K562 (cell line): ENCODE results near the gene HOXB6. TPM values are rescaled to one million over a fixed set of nuclear protein-coding genes. Genes with fewer than 3 reads are reported as not detected.

Experiments used
- CBFA2T2 ChIP-seq: fragments of 450-650 bp; conservative IDR thresholded peaks from 2 replicates; pipeline ENCODE4 v1.6.1; 2017; ENCODE audit warnings: mild to moderate bottlenecking
- ELK3 ChIP-seq: fragments of 450-650 bp; formaldehyde crosslinking; IDR thresholded peaks from 2 replicates; pipeline ENCODE4 v1.4.0; 2020; ENCODE audit warnings: mild to moderate bottlenecking
- GTF2B ChIP-seq: IDR thresholded peaks from 2 replicates; pipeline ENCODE4 v1.6.1; 2011; ENCODE audit not compliant: insufficient read length; ENCODE audit errors: extremely low read depth
- ILF3 ChIP-seq: fragments of 450-650 bp; IDR thresholded peaks from 2 replicates; pipeline ENCODE4 v1.6.1; 2018; ENCODE audit warnings: antibody characterized with exemption, mild to moderate bottlenecking, moderate library complexity, borderline replicate concordance
- JUND ChIP-seq, 2 experiments: IDR thresholded peaks; 2 replicates in 1 of 2; 3 replicates in 1 of 2; pipeline ENCODE4 v1.6.1; 2011; ENCODE audit warnings: borderline replicate concordance in 2 of 2, low read depth in 2 of 2, low read length in 2 of 2, improper control_type of control experiment in 1 of 2, missing biosample characterization in 1 of 2, missing genetic modification characterization in 1 of 2, missing genetic modification reagents in 1 of 2
- MYC ChIP-seq, 2 experiments: fragments of 250-450 bp in 1 of 2; sonication (Bioruptor Pico) in 1 of 2; IDR thresholded peaks; 2 replicates each; pipeline versions ENCODE4 v1.5.1 to v1.6.1; 2012 to 2021; ENCODE audit warnings: low read depth in 2 of 2, borderline replicate concordance in 1 of 2, improper control_type of control experiment in 1 of 2, low read length in 1 of 2, mild to moderate bottlenecking in 1 of 2, moderate library complexity in 1 of 2
- RERE ChIP-seq: sonication (generic); formaldehyde crosslinking; IDR thresholded peaks from 2 replicates; pipeline ENCODE4 v1.8.0; 2023; ENCODE audit warnings: missing genetic modification reagents, mild to moderate bottlenecking, borderline replicate concordance
- SMARCA5 ChIP-seq: fragments of 450-650 bp; IDR thresholded peaks from 2 replicates; pipeline ENCODE4 v1.6.1; 2016
- SMARCC2 ChIP-seq: fragments of 450-650 bp; IDR thresholded peaks from 2 replicates; pipeline ENCODE4 v1.6.1; 2017; ENCODE audit warnings: antibody characterized with exemption, moderate library complexity, mild to moderate bottlenecking, low read depth
- THAP7 ChIP-seq: fragments of 250-450 bp; sonication (Bioruptor Pico); IDR thresholded peaks from 2 replicates; pipeline ENCODE4 v1.5.0; 2021
- ZFP36 ChIP-seq: fragments of 150-350 bp; IDR thresholded peaks from 2 replicates; pipeline ENCODE4 v1.6.1; 2018; ENCODE audit warnings: low read length, low read depth; ENCODE audit not compliant: partially characterized antibody
- ZFPM2 ChIP-seq: fragments of 250-450 bp; sonication (Bioruptor Pico); IDR thresholded peaks from 2 replicates; pipeline ENCODE4 v1.5.1; 2022; ENCODE audit warnings: mild to moderate bottlenecking
- ZNF143 ChIP-seq: sonication (generic); formaldehyde crosslinking; IDR thresholded peaks from 2 replicates; pipeline ENCODE4 v1.9.0; 2022; ENCODE audit warnings: mild to moderate bottlenecking, missing genetic modification reagents
- ZNF740 ChIP-seq, 3 experiments: fragments of 200-800 bp in 1 of 3; sonication (Bioruptor generic) in 1 of 3; sonication (generic) in 1 of 3; formaldehyde crosslinking in 1 of 3; IDR thresholded peaks; 2 replicates each; pipeline versions ENCODE4 v1.6.1 to v1.8.0; 2016 to 2022; ENCODE audit warnings: mild to moderate bottlenecking in 2 of 3, missing compliant biosample characterization in 2 of 3, missing genetic modification characterization in 2 of 3, missing genetic modification reagents in 1 of 3
- ZNF77 ChIP-seq: fragments of 250-450 bp; sonication (Bioruptor Pico); IDR thresholded peaks from 2 replicates; pipeline ENCODE4 v1.5.0; 2020
- ZNF830 ChIP-seq: fragments of 250-450 bp; sonication (Bioruptor Pico); IDR thresholded peaks from 2 replicates; pipeline ENCODE4 v1.5.0; 2021; ENCODE audit warnings: mild to moderate bottlenecking
- polyA plus RNA-seq, 8 experiments: library from polyadenylated mRNA; depleted of rRNA in 4 of 8; stranded (reverse) in 5 of 8; unstranded in 3 of 8; fragments of >200 nt; fragmentation: Nextera tagmentation in 2 of 8; fragmentation: Illumina TruSeq in 1 of 8; extraction: Ambion mirVana in 2 of 8; extraction: Trizol in 1 of 8; gene quantifications; 2 replicates each; pipeline versions ENCODE4 v1.2.1 to v1.2.3, GENCODE V29; 2011 to 2014; ENCODE audit warnings: inconsistent platforms in 1 of 8, missing spikeins in 1 of 8
- total RNA-seq, 7 experiments: library from RNA; depleted of rRNA in 6 of 7; stranded (reverse); fragments of >200 nt in 6 of 7; fragmentation: Illumina TruSeq in 2 of 7; extraction: Trizol in 2 of 7; gene quantifications; 2 replicates each; pipeline versions ENCODE4 v1.2.1 to v1.2.3, GENCODE V29; 2011 to 2021; ENCODE audit warnings: low replicate concordance in 1 of 7

Gene HOXB6
- total and polyA plus RNA-seq, 9 of the 15 experiments (the other 6 are each of a cell fraction or from before 2014, with no cell fraction given): 1.2 to 14.8 (median 4.9) TPM

GRCh38 chr17:48546137-48546923 is 58.5 kb downstream of the HOXB6 start (continued):
- 0 out of 2 replicates have a peak, but pooled peaks have one; percentile 42 for TF ChIP-seq ZNF740 (CRISPR knock-in tag; IDR thresholded peaks at IDR 0.05)
- peak in 1 of 2 experiments; percentile 41; a peak in 1 of 4 replicates for TF ChIP-seq ZNF740 (tag; IDR thresholded peaks at IDR 0.05)
- TF ChIP-seq GTF2B: peak; percentile 2
- TF ChIP-seq ZFPM2 (CRISPR knock-in tag): no peak
- TF ChIP-seq ZNF830 (CRISPR knock-in tag): no peak
- no peak for TF ChIP-seq RERE
- TF ChIP-seq MYC (IDR thresholded peaks at IDR 0.05; ENCODE audit: low read depth, low read length): no peak
- TF ChIP-seq MYC (CRISPR knock-in tag; IDR thresholded peaks at IDR 0.05; ENCODE audit: borderline replicate concordance, low read depth): no peak; the same call in 1 of the 2 replicates
- TF ChIP-seq ZNF143 (CRISPR knock-in tag): no peak
- TF ChIP-seq SMARCC2: no peak
- no peak for TF ChIP-seq ILF3
- TF ChIP-seq CBFA2T2: no peak
- no peak for TF ChIP-seq SMARCA5
- TF ChIP-seq JUND (IDR thresholded peaks at IDR 0.05; ENCODE audit: borderline replicate concordance, low read depth, low read length): no peak; the same call in 1 of the 2 replicates
- 0 out of 3 replicates have a peak, but pooled peaks have one; percentile 6 for TF ChIP-seq JUND (tag; IDR thresholded peaks at IDR 0.05; ENCODE audit: borderline replicate concordance, low read depth, low read length)
- TF ChIP-seq ZNF77 (CRISPR knock-in tag): no peak
- TF ChIP-seq ELK3 (CRISPR knock-in tag): no peak
- no peak for TF ChIP-seq THAP7
- TF ChIP-seq ZFP36: no peak
